Gastrocnemius medialis (tissue), 4 donors: ENCODE measurements around the gene ZBTB33. TPM values are rescaled to one million over a fixed set of nuclear protein-coding genes. Genes with fewer than 3 reads are reported as not detected.

Experiments
- ATAC-seq, 2 donors: fragments of 150-250 bp; one replicate each; pipeline ENCODE4 v1.9.1; 2016
- DNase-seq, 2 donors: peaks; one replicate each; pipeline ENCODE4 v3.0.0-alpha.2; 2019
- H3K27ac ChIP-seq, 4 donors: fragments of 200-600 bp; sonication (generic); 1 replicate in 1 of 4; 2 replicates in 3 of 4; pipeline ENCODE4 v1.5.1; 2016 to 2018; ENCODE audit warnings: mild to moderate bottlenecking in 2 of 4, moderate library complexity in 1 of 4
- H3K27me3 ChIP-seq, 3 donors: fragments of 200-600 bp; sonication (generic) in 2 of 3; 1 replicate in 1 of 3; 2 replicates in 2 of 3; pipeline versions ENCODE4 v1.5.1 to v1.6.0; 2016 to 2019; ENCODE audit warnings: mild to moderate bottlenecking in 1 of 3, moderate library complexity in 1 of 3
- H3K36me3 ChIP-seq, 2 donors: fragments of 200-600 bp; sonication (generic) in 1 of 2; one replicate each; pipeline ENCODE4 v1.5.1; 2017 to 2018
- H3K4me1 ChIP-seq, 2 donors: fragments of 200-600 bp; sonication (generic) in 1 of 2; one replicate each; pipeline ENCODE4 v1.5.1; 2016 to 2017; ENCODE audit warnings: mild to moderate bottlenecking in 2 of 2
- H3K4me3 ChIP-seq, 4 donors: fragments of 200-600 bp; sonication (generic) in 3 of 4; 1 replicate in 1 of 4; 2 replicates in 3 of 4; pipeline ENCODE4 v1.5.1; 2016 to 2019; ENCODE audit warnings: mild to moderate bottlenecking in 2 of 4
- H3K9me3 ChIP-seq, 3 donors: fragments of 200-600 bp; sonication (generic) in 2 of 3; 1 replicate in 1 of 3; 2 replicates in 2 of 3; pipeline ENCODE4 v1.5.1; 2016 to 2019
- POLR2A ChIP-seq, 2 donors: fragments of 450-650 bp; IDR thresholded peaks; one replicate each; pipeline ENCODE4 v1.6.1; 2017; ENCODE audit warnings: antibody characterized with exemption in 2 of 2, mild to moderate bottlenecking in 2 of 2, moderate library complexity in 2 of 2
- in situ Hi-C, 4 donors: fragments of 200-750 bp; cut with MboI; loops; one replicate each; pipeline versions ENCODE4 v1.15.0 to v1.8.0; 2017; ENCODE audit warnings: low sequenced_read_pairs in 4 of 4
- intact Hi-C: fragments of 100-400 bp; cut with DNase I; formaldehyde crosslinking; loops from one replicate; pipeline ENCODE4 v1.15.1; 2023; ENCODE audit warnings: low total_unique reads
- total RNA-seq, 4 donors: library from RNA; depleted of rRNA; stranded (reverse); fragments of >200 nt; gene quantifications; one replicate each; pipeline versions ENCODE4 v1.1.0 to v1.2.3, GENCODE V29; 2016
- TF ChIP-seq, protein P1 (sequence below), 5 experiments: fragments of 450-650 bp in 3 of 5; fragments of 200-600 bp in 2 of 5; sonication (generic) in 2 of 5; IDR thresholded peaks in 4 of 5; conservative IDR thresholded peaks in 1 of 5; 1 replicate in 4 of 5; 2 replicates in 1 of 5; pipeline ENCODE4 v1.5.1; 2016 to 2019; ENCODE audit warnings: antibody characterized with exemption in 5 of 5, mild to moderate bottlenecking in 3 of 5, moderate library complexity in 3 of 5

The ZBTB33 gene
- total RNA-seq, 4 donors from 2014 or later = 9.2 to 12.4 (median 9.8) TPM

DNA sequence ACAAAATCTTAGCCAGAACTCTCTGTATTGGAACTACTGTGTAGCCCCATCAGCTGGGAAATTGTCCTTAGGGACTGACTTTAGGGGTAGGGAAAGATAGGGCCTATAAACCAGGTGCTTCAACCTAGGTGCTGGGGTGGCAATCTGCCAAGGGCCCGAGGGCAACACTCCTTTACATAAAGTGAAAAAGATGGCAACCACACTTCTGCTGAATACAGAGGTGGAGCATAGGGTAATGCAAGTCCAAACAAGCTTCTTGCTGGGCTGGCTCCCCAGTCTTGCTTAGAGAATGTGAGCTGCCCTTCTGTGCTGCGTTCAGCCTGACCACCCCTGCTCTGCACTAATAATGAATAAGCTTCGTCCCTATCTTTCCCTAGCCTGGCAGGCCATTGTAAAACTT lies 9.8 kb downstream of the ZBTB33 start:
- no peaks in the 10 kb centered on the region for H3K36me3 ChIP-seq
- H3K9me3 ChIP-seq = no peaks in the 10 kb centered on the region
- H3K4me1 ChIP-seq = no peaks in the 10 kb centered on the region
- ATAC-seq (no peak), DNase-seq (no peak)
- H3K27me3 ChIP-seq = no peaks in the 10 kb centered on the region
- no peak overlapping the region for H3K4me3 ChIP-seq
- in situ Hi-C loops (no loop called here), intact Hi-C loops (no loop called here)
- TF ChIP-seq POLR2A (IDR thresholded peaks at IDR 0.05) = no peak
- TF ChIP-seq, protein P1, sequence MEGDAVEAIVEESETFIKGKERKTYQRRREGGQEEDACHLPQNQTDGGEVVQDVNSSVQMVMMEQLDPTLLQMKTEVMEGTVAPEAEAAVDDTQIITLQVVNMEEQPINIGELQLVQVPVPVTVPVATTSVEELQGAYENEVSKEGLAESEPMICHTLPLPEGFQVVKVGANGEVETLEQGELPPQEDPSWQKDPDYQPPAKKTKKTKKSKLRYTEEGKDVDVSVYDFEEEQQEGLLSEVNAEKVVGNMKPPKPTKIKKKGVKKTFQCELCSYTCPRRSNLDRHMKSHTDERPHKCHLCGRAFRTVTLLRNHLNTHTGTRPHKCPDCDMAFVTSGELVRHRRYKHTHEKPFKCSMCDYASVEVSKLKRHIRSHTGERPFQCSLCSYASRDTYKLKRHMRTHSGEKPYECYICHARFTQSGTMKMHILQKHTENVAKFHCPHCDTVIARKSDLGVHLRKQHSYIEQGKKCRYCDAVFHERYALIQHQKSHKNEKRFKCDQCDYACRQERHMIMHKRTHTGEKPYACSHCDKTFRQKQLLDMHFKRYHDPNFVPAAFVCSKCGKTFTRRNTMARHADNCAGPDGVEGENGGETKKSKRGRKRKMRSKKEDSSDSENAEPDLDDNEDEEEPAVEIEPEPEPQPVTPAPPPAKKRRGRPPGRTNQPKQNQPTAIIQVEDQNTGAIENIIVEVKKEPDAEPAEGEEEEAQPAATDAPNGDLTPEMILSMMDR (IDR thresholded peaks at IDR 0.05 in 4 of 5, conservative IDR thresholded peaks at IDR 0.05 in 1 of 5) = no peak
- no peak overlapping the region for H3K27ac ChIP-seq

DNA sequence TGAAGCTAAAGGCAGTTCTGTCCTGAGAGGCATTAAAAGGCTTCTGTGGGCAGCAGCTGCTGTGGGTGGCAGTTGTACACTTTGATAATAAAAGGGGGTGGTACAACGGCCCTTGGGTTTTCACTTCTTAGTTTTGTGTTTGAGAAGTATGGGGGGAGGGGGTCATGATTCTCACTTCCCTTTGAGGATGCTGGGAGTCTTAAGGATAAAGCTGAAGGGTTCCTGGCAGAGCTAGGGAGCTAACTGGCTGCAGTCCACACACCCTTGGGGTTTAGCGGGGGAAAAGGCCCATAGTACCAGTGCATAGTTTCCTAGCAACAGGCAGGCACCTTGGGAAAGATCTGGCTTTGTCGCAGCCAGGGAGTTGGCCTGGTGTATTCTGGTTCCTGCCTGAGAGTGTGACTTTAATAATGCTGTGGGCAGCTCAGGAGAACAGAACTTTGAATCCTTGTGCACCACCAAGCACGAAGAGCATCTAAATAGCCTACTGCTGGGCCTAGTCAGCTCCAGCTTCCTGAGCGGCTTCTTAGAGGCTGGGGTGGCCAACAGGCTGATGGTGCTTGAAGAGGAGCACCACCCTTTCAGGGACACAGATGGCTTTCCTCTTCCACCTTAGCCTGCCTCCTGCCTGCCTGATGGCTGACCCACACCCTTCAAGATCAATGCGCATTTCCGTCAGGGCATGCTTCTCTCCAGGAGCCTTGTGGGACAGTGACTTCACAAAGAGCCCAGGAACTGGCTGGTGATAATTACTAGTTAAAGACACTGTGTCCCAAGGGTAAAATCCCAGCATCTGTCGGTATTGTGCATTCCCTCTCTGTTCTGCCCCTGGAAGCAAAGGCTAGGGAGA lies 12.5 kb downstream of the ZBTB33 start:
- ATAC-seq (no peak), DNase-seq (no peak)
- in situ Hi-C loops = no loop called here
- H3K36me3 ChIP-seq = no peaks in the 10 kb centered on the region
- intact Hi-C loops = no loop called here
- H3K27me3 ChIP-seq = no peaks in the 10 kb centered on the region
- no peak overlapping the region for H3K4me3 ChIP-seq
- TF ChIP-seq POLR2A (IDR thresholded peaks at IDR 0.05) = no peak
- TF ChIP-seq, protein P1 (IDR thresholded peaks at IDR 0.05 in 4 of 5, conservative IDR thresholded peaks at IDR 0.05 in 1 of 5) = no peak
- H3K27ac ChIP-seq = no peak overlapping the region
- H3K4me1 ChIP-seq = no peaks in the 10 kb centered on the region
- no peaks in the 10 kb centered on the region for H3K9me3 ChIP-seq

DNA sequence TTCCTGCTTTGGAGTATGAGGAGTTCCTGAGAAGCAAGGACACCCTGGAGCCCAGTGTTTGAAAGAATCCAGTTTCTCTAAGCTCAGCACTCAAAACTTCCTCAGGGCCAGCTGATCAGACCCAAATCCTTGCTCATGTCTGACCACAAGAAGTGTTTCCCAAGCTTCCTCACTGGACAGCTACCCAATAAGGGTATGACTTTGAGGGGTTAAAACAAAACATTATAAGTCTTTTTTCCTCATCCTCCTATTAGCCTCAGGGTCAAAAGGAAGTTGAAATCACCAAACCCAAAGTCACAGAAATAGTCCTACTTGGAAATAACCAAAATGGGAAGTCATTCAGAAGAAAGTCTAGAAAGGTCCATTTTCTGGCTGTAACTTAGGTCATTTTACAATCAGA lies 13.7 kb downstream of the ZBTB33 start:
- Histone ChIP-seq H3K27ac (no peak overlapping the region), H3K4me1 (no peaks in the 10 kb centered on the region), H3K4me3 (no peak overlapping the region), H3K36me3 (no peaks in the 10 kb centered on the region), H3K9me3 (no peaks in the 10 kb centered on the region), H3K27me3 (no peaks in the 10 kb centered on the region)
- no peak for DNase-seq
- ATAC-seq = no peak
- TF ChIP-seq, protein P1 (IDR thresholded peaks at IDR 0.05 in 4 of 5, conservative IDR thresholded peaks at IDR 0.05 in 1 of 5) = no peak
- TF ChIP-seq POLR2A (IDR thresholded peaks at IDR 0.05) = no peak
- in situ Hi-C loops = no loop called here
- intact Hi-C loops = no loop called here

DNA sequence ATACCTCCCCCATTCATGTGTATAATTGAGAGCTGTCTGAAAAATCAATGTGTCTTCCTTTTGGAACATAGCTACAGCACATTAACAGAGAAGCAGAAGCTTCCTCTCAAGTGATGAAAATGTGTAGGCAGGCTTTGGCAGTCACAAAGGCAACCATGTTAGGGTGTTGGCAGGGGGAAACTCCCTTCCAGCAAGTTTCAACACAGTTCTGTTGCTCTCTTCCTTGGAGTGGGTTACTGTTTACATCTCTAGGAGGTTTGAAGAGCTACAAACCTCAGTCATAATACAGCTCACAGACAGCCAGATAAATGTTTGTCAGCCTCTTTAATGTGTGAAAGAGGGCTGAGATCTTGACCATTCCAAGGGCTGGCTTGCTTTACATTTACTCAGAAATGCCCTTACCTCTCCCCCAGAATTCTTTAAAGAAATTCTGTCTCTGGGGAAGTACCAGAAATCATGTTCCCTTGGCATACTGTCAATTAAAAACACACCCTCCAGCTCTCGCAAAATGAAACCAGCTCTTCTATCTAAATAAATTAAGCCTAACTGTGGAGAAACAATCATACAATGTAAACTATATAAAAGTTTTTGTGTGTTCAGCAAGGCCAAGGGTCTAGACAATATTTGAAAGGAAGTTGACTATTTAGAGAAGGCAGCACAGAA lies 18.9 kb downstream of the ZBTB33 start:
- no peaks in the 10 kb centered on the region for H3K36me3 ChIP-seq
- no peak for ATAC-seq
- no peak for DNase-seq
- in situ Hi-C loops = no loop called here
- TF ChIP-seq, protein P1 (IDR thresholded peaks at IDR 0.05 in 4 of 5, conservative IDR thresholded peaks at IDR 0.05 in 1 of 5) = no peak
- no peak for TF ChIP-seq POLR2A (IDR thresholded peaks at IDR 0.05)
- intact Hi-C loops = no loop called here
- H3K4me3 ChIP-seq = no peak overlapping the region
- H3K27me3 ChIP-seq = no peaks in the 10 kb centered on the region
- no peaks in the 10 kb centered on the region for H3K9me3 ChIP-seq
- no peak overlapping the region for H3K27ac ChIP-seq
- no peaks in the 10 kb centered on the region for H3K4me1 ChIP-seq
